ENCODE measurements around the gene C3.
A peak's percentile ranks its signal among the peaks of the same experiment; 100 is the strongest.

The C3 gene

DNA sequence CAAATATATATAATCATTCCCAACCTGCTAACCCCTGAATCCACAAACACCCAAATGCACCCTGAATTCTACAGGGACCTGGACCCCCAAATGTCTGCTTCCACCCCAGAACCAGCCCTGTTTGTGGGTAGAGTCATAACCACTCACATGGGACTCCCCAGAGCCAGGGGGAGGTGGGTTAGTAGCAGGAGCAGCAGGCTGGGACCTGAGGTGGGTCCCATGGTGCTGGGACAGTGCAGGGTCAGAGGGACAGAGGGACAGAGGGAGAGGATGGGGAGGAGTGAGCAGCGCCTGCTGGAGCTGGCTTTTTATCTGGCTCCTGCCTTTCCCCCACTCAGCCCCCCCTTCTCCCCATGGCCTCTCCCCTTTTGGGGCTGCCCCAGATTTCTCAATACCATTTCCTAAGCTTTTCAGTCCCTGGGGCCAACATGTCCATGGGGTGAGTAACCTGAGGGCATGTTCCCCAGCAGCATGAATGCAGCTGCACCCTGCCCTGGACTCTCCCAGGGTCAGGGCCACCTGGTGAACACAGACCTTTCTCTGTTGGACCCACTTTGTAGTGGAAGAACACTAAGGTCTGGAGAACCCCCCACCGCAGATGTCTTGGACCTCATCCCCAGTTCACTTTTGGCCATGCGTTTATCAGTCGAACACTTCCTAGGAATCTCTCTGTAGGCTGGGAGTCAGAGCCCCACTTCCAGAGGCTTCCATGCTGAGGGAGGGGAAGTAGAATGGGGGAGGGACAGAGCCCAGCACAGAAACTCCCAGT is at the start of gene C3:
C3 (minus strand) TSS at position 282 of the 769 bp plus-strand sequence; CDS start at position 221, 61 bp downstream.
- TF ChIP-seq, protein P1, sequence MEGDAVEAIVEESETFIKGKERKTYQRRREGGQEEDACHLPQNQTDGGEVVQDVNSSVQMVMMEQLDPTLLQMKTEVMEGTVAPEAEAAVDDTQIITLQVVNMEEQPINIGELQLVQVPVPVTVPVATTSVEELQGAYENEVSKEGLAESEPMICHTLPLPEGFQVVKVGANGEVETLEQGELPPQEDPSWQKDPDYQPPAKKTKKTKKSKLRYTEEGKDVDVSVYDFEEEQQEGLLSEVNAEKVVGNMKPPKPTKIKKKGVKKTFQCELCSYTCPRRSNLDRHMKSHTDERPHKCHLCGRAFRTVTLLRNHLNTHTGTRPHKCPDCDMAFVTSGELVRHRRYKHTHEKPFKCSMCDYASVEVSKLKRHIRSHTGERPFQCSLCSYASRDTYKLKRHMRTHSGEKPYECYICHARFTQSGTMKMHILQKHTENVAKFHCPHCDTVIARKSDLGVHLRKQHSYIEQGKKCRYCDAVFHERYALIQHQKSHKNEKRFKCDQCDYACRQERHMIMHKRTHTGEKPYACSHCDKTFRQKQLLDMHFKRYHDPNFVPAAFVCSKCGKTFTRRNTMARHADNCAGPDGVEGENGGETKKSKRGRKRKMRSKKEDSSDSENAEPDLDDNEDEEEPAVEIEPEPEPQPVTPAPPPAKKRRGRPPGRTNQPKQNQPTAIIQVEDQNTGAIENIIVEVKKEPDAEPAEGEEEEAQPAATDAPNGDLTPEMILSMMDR (conservative IDR thresholded peaks at IDR 0.05; ENCODE audit: low read depth, low read length) = no peak
- no peak within 1 kb of the TSS for H3K4me3 ChIP-seq (ENCODE audit: low read depth, low read length)
- DNase-seq (ENCODE audit: low read depth) = peak; percentile 45

DNA sequence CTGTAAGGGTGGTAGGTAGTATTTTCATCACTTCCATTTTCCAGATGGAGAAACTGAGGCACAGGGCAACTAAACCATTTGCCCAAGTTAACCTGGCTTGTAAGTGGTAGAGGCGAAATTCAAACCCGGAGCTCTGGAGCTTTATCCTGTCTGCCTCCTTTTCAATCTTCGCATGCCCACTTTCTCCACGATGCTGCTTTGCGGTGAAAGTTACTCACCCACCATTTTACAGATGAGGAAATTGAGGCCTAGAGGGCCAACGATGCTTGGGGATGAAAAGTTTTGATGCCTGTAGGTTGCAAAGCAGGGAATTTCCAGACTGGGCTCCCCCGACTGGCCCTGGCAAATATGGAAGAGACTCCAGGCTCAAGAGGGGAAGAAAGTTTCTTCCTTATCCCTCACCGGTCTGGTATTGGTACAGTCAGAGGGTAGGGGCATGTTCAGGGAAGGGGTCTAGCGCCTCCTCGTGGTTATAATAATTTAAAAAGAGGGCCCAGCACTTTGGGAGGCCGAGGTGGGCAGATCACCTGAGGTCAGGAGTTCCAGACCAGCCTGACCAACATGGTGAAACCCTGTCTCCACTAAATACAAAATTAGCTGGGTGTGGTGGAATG is 48.7 kb upstream of the C3 start:
- no peak overlapping the region for H3K4me3 ChIP-seq (ENCODE audit: low read depth, low read length)
- DNase-seq (ENCODE audit: low read depth) = peak; percentile 56
- TF ChIP-seq, protein P1 (conservative IDR thresholded peaks at IDR 0.05; ENCODE audit: low read depth, low read length) = peak; percentile 56

DNA sequence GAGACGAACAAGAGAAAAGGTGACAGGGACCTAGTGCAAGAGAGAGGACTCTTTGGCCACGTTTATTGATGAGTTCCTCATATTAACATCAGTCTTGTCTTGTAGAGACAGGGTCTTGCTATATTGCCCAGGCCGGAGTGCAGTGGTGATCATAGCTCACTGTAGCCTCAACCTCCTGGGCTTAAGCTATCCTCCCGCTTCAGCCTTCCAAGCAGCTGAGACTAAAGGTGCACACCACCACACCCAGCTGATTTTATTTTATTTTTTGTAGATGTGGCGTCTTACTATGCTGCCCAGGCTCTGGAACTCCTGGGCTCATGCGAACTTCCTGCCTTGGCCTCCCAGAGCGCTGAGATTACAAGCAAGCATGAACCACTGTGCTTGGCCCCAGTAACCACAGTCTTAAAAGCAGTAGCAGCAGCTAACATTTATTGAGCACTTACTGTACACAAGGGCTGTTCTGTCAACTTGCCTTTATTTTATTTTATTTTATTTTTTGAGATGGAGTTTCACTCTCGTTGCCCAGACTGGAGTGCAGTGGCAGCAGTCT is 47.9 kb upstream of the C3 start:
- H3K4me3 ChIP-seq (ENCODE audit: low read depth, low read length) = no peak overlapping the region
- TF ChIP-seq, protein P1 (conservative IDR thresholded peaks at IDR 0.05; ENCODE audit: low read depth, low read length) = no peak
- DNase-seq (ENCODE audit: low read depth) = no peak

DNA sequence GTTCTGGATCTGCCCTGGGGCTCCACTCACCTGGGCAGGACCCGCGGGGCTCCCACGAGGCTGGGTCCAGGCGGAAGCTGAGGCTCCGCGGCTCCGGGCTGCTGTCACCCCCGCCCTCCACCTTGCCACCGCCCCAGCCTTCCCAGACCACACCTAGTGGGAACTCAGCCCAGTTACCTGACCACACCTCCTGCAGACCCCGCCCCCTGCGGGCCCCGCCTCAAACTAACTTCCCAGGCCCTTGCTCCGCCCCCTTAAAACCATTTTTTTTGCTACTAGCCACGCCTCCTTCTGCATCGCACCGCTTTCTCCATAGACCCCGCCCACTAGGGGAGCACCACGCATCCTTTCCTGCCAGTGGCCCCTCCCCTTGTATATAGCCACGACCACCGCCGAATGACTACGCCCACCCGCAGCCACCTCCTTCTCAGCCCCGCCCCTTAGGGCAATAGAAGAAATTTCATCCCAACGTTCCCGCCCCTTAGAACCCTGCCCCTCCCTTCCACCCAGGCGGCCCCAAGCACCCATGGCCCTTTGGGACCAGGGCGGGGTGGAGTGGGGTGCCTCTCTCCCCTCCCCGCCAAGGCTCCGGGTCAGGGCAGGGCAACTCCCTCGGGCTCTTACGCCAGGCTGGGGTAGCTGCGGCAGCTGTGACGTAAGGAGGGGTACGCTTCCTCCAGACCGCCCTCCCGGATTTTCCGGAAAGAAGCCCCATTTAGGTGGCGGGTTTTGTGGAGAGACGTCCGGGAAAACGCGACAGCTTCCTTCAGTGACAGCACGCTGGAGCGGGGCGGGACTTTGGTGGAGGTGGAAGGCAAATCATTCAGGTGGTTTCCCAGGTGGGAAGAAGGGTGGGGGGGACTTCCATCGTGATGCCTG is 47.1 kb upstream of the C3 start, which contains the start of gene SH2D3A:
SH2D3A (minus strand) TSS at position 79 of the 879 bp plus-strand sequence. CDS start 3,687 bp downstream, outside the sequence.
- H3K4me3 ChIP-seq (ENCODE audit: low read depth, low read length) = peak within 1 kb of the TSS; percentile 20
- TF ChIP-seq, protein P1 (conservative IDR thresholded peaks at IDR 0.05; ENCODE audit: low read depth, low read length) = no peak
- DNase-seq (ENCODE audit: low read depth) = peak; percentile 44

DNA sequence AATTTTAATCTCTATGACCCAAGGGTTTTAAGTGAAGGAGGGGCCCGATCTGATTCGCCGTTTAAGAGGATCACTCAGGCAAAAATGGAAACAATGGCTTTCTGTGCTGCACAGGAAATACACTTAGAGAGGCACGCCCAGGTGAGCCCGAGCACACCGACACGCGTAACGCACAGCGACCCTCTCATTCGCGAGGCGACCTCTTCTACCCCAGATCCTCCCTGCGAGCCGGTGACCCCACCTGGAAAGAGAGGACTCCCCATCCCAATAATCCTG is 46.6 kb upstream of the C3 start:
- TF ChIP-seq, protein P1 (conservative IDR thresholded peaks at IDR 0.05; ENCODE audit: low read depth, low read length) = no peak
- no peak for DNase-seq (ENCODE audit: low read depth)
- peak overlapping the region; percentile 20 for H3K4me3 ChIP-seq (ENCODE audit: low read depth, low read length)

DNA sequence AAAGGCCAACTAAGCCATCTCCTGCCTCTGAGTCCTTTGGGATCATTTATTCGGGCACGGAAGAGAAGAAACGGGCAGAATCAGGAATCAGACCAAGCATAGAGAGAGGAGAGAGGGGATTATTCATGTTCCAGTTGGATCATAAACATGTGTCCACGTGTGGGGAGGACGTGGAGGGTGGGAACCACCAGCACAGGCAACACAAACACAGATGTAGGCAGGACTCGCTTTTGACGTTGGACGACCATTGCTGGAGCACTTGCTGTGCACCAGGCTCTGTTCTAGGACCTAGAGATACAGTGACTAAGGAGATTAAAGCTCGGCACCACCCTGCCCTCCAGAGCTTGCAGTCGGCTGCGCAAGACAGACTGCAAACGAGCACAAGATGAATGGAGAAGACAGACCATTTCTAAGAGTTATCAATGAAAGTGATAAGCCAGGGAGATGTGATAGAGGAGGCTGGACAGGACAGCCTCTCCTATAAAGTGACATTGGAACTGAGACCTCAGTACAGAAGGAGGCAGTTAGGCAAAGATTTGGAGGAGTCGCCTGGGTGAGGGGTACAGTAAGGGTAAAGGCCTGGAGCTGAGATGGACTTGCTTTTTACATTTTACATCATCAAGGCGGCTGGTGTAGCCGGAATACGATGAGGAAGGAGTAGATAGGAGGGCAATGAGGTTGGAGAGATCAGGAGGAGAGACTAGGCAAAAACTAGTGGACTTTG is 46.1 kb upstream of the C3 start:
- TF ChIP-seq, protein P1 (conservative IDR thresholded peaks at IDR 0.05; ENCODE audit: low read depth, low read length) = no peak
- no peak for DNase-seq (ENCODE audit: low read depth)
- no peak overlapping the region for H3K4me3 ChIP-seq (ENCODE audit: low read depth, low read length)

All from choroid plexus epithelial cell (primary cell).